ENCODE measurements around the gene NKAPD1.

DNA sequence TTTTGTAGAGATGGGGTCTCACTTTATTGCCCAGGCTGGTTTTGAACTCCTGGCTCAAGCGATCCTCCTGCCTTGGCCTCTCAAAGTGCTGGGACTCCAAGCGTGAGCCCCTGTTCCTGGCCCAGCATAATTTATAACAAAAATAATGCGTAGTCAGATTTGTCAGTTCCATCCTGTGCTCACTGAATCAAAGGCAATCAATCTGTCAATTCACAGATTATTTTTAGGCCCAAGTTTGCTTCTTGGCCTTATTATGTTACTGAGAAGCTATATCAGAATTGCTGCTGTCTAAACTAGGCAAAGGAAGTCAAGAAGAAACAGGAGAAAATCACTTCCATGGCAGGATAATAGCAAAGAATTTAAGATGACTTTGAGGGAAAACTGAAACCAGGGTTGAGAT, 40.2 kb upstream of the NKAPD1 start:
- TF ChIP-seq, protein P1, sequence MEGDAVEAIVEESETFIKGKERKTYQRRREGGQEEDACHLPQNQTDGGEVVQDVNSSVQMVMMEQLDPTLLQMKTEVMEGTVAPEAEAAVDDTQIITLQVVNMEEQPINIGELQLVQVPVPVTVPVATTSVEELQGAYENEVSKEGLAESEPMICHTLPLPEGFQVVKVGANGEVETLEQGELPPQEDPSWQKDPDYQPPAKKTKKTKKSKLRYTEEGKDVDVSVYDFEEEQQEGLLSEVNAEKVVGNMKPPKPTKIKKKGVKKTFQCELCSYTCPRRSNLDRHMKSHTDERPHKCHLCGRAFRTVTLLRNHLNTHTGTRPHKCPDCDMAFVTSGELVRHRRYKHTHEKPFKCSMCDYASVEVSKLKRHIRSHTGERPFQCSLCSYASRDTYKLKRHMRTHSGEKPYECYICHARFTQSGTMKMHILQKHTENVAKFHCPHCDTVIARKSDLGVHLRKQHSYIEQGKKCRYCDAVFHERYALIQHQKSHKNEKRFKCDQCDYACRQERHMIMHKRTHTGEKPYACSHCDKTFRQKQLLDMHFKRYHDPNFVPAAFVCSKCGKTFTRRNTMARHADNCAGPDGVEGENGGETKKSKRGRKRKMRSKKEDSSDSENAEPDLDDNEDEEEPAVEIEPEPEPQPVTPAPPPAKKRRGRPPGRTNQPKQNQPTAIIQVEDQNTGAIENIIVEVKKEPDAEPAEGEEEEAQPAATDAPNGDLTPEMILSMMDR (IDR thresholded peaks at IDR 0.05 in 8 of 11, conservative IDR thresholded peaks at IDR 0.05 in 3 of 11), result no peak
- no peak for TF ChIP-seq POLR2A (IDR thresholded peaks at IDR 0.05)

Data from spleen (tissue), 7 donors.